ENCODE data around the gene RP9.

- no peak for TF ChIP-seq CTCF (IDR thresholded peaks at IDR 0.05; ENCODE audit: insufficient read depth, low read depth, low read length)
- no peak for TF ChIP-seq EZH2 (IDR thresholded peaks at IDR 0.05; ENCODE audit: insufficient read depth, low read length)
These were observed 27.9 kb upstream of the RP9 start for GRCh38 chr7:33137103-33137502.
